Liver (tissue), 9 donors: ENCODE measurements around the gene SNCA. TPM values are rescaled to one million over a fixed set of nuclear protein-coding genes. Genes with fewer than 3 reads are reported as not detected.

Experiments
- DNase-seq: peaks from one replicate; pipeline ENCODE4 v3.0.0-alpha.2; 2017; ENCODE audit warnings: low spot score
- H3K27ac ChIP-seq, 2 donors: one replicate each; pipeline ENCODE4 v1.7.0; 2013; ENCODE audit warnings: inconsistent platforms in 2 of 2, low read length in 2 of 2, control low read depth in 1 of 2, low read depth in 1 of 2, mild to moderate bottlenecking in 1 of 2
- H3K27me3 ChIP-seq, 4 donors: one replicate each; pipeline versions ENCODE4 v1.6.1 to v1.7.0; 2013; ENCODE audit warnings: low read length in 3 of 4, inconsistent platforms in 1 of 4, mild to moderate bottlenecking in 1 of 4, moderate library complexity in 1 of 4; ENCODE audit not compliant: control insufficient read depth in 4 of 4, insufficient read depth in 4 of 4
- H3K36me3 ChIP-seq, 4 donors: one replicate each; pipeline versions ENCODE4 v1.6.1 to v1.7.0; 2013; ENCODE audit warnings: low read length in 3 of 4, mild to moderate bottlenecking in 3 of 4, low read depth in 1 of 4, moderate library complexity in 1 of 4; ENCODE audit not compliant: control insufficient read depth in 4 of 4, insufficient read depth in 3 of 4
- H3K4me1 ChIP-seq, 4 donors: one replicate each; pipeline versions ENCODE4 v1.6.1 to v1.7.0; 2013; ENCODE audit warnings: low read length in 3 of 4, mild to moderate bottlenecking in 3 of 4, moderate library complexity in 1 of 4; ENCODE audit not compliant: control insufficient read depth in 4 of 4, insufficient read depth in 4 of 4
- H3K4me3 ChIP-seq, 3 donors: one replicate each; pipeline versions ENCODE4 v1.6.1 to v1.7.0; 2013; ENCODE audit warnings: low read length in 3 of 3, control low read depth in 1 of 3, low read depth in 1 of 3, mild to moderate bottlenecking in 1 of 3
- H3K9ac ChIP-seq, 2 donors: one replicate each; pipeline ENCODE4 v1.7.0; 2013; ENCODE audit warnings: low read length in 2 of 2, mild to moderate bottlenecking in 2 of 2, moderate library complexity in 2 of 2, control low read depth in 1 of 2, low read depth in 1 of 2
- H3K9me3 ChIP-seq, 4 donors: one replicate each; pipeline versions ENCODE4 v1.6.1 to v1.7.0; 2013; ENCODE audit warnings: low read length in 3 of 4; ENCODE audit not compliant: control insufficient read depth in 4 of 4
- ATF3 ChIP-seq: IDR thresholded peaks from 2 replicates; pipeline ENCODE4 v1.6.1; 2016; ENCODE audit warnings: antibody characterized with exemption
- EGR1 ChIP-seq, 2 donors: IDR thresholded peaks; 2 replicates each; pipeline ENCODE4 v1.6.1; 2016 to 2018; ENCODE audit warnings: antibody characterized with exemption in 2 of 2, low read depth in 2 of 2
- FOXA2 ChIP-seq: IDR thresholded peaks from 2 replicates; pipeline ENCODE4 v1.6.1; 2016; ENCODE audit warnings: antibody characterized with exemption
- GABPA ChIP-seq, 2 donors: IDR thresholded peaks in 1 of 2; conservative IDR thresholded peaks in 1 of 2; 2 replicates each; pipeline ENCODE4 v1.6.1; 2016; ENCODE audit warnings: antibody characterized with exemption in 2 of 2, mild to moderate bottlenecking in 1 of 2, moderate library complexity in 1 of 2
- JUND ChIP-seq, 2 donors: IDR thresholded peaks; 2 replicates each; pipeline ENCODE4 v1.6.1; 2016; ENCODE audit warnings: antibody characterized with exemption in 2 of 2
- MAX ChIP-seq: IDR thresholded peaks from 2 replicates; pipeline ENCODE4 v1.6.1; 2016; ENCODE audit warnings: antibody characterized with exemption
- NR2F2 ChIP-seq: IDR thresholded peaks from 2 replicates; pipeline ENCODE4 v1.6.1; 2016; ENCODE audit warnings: antibody characterized with exemption
- RAD21 ChIP-seq, 2 donors: IDR thresholded peaks; 2 replicates each; pipeline ENCODE4 v1.6.1; 2016; ENCODE audit warnings: antibody characterized with exemption in 2 of 2, mild to moderate bottlenecking in 2 of 2
- SP1 ChIP-seq: IDR thresholded peaks from 2 replicates; pipeline ENCODE4 v1.6.1; 2018; ENCODE audit warnings: antibody characterized with exemption, mild to moderate bottlenecking
- YY1 ChIP-seq: IDR thresholded peaks from 2 replicates; pipeline ENCODE4 v1.6.1; 2016; ENCODE audit warnings: antibody characterized with exemption, mild to moderate bottlenecking
- WGBS: extraction: QIAGEN DNeasy Blood & Tissue Kit; methylation state at CpG from one replicate; pipeline ENCODE4 v1.1.7; 2013; 5-methylcytosine and 5-hydroxymethylcytosine counted together
- polyA plus RNA-seq, 2 donors: library from polyadenylated mRNA; stranded (reverse) in 1 of 2; unstranded in 1 of 2; fragments of 200-250 nt in 1 of 2; fragments of >200 nt in 1 of 2; fragmentation: Nextera tagmentation in 1 of 2; extraction: Ambion mirVana in 1 of 2; gene quantifications; one replicate each; pipeline versions ENCODE4 v1.2.1 to v1.2.3, GENCODE V29; 2013 to 2015
- total RNA-seq, 2 donors: library from RNA; depleted of rRNA; stranded (reverse); fragments of >200 nt; gene quantifications; one replicate each; pipeline ENCODE4 v1.2.3, GENCODE V29; 2014
- TF ChIP-seq, protein P1 (sequence below): IDR thresholded peaks from 2 replicates; pipeline ENCODE4 v1.6.1; 2016; ENCODE audit warnings: antibody characterized with exemption
- TF ChIP-seq, protein P2 (sequence below): IDR thresholded peaks from 2 replicates; pipeline ENCODE4 v1.6.1; 2016; ENCODE audit warnings: antibody characterized with exemption, mild to moderate bottlenecking
- donor health status: healthy.
- donor health status: healthy.
- donor health status: healthy.
- donor health status: healthy.
- donor health status: healthy.

The SNCA gene
- total and polyA plus RNA-seq, 4 donors = 0.44 to 292 (median 0.70) TPM

DNA sequence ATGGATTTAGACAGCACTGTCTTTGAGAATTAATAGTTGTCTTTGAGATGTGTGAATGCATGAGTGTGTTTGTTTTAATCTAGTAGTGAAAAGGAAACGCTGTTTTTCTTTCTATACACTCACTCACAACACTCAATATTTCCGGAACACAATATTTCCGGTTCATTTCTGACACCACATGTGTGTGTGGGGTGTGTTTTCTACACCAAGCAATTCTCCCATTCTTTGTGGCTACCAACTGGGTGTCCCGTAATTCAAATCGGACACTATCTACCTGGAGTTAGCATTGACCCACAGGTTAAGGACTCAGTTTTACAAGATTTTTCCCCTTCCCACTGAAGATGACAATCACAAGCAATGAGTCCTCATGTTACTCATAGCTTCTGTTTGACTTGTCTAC lies 113.9 kb downstream of the SNCA start (continued):
- no peak for TF ChIP-seq GABPA (IDR thresholded peaks at IDR 0.05 in 1 of 2, conservative IDR thresholded peaks at IDR 0.05 in 1 of 2)
- no peak for TF ChIP-seq JUND (IDR thresholded peaks at IDR 0.05)
- TF ChIP-seq EGR1 (IDR thresholded peaks at IDR 0.05; ENCODE audit: low read depth in 2 of 2) = no peak

DNA sequence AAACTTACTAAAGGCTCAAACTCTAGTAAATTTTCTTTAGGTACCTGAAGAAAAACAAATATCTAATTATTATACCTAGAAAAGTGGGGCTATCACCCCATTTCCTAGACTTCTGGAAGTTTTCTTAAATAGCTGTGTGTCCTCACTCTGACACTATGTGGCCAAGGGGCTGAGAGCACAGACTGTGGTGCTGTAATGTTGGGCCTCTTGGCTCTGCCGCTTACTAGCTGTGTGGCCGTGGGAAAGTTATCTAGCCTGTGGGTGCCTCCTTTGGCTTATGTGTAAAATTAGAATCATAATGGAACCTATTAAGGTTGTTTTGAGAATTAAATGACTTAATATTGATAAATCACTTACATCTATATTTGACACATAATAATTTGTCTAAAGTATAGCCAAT lies 114.4 kb downstream of the SNCA start:
- Histone ChIP-seq H3K27me3 (no peaks in the 10 kb centered on the region), H3K27ac (no peak overlapping the region), H3K9ac (no peak overlapping the region), H3K9me3 (peaks cover 0 to 3% (median 0%) of the 10 kb centered on the region in 4 donors), H3K4me3 (no peak overlapping the region), H3K36me3 (no peaks in the 10 kb centered on the region), H3K4me1 (no peaks in the 10 kb centered on the region)
- no peak for TF ChIP-seq FOXA2
- no peak for TF ChIP-seq MAX
- TF ChIP-seq RAD21 (IDR thresholded peaks at IDR 0.05) = no peak
- TF ChIP-seq SP1 = no peak
- TF ChIP-seq ATF3 = no peak
- TF ChIP-seq, protein P1, sequence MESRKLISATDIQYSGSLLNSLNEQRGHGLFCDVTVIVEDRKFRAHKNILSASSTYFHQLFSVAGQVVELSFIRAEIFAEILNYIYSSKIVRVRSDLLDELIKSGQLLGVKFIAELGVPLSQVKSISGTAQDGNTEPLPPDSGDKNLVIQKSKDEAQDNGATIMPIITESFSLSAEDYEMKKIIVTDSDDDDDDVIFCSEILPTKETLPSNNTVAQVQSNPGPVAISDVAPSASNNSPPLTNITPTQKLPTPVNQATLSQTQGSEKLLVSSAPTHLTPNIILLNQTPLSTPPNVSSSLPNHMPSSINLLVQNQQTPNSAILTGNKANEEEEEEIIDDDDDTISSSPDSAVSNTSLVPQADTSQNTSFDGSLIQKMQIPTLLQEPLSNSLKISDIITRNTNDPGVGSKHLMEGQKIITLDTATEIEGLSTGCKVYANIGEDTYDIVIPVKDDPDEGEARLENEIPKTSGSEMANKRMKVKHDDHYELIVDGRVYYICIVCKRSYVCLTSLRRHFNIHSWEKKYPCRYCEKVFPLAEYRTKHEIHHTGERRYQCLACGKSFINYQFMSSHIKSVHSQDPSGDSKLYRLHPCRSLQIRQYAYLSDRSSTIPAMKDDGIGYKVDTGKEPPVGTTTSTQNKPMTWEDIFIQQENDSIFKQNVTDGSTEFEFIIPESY = no peak
- no peak for TF ChIP-seq JUND (IDR thresholded peaks at IDR 0.05)
- no peak for TF ChIP-seq YY1
- no peak for DNase-seq
- 94% methylated on average over 2 of the region's 2 CpGs for WGBS

- H3K9me3 ChIP-seq = peaks cover 0 to 3% (median 0%) of the 10 kb centered on the region in 4 donors
- TF ChIP-seq, protein P1 = no peak
- no peak for TF ChIP-seq NR2F2
- TF ChIP-seq, protein P2, sequence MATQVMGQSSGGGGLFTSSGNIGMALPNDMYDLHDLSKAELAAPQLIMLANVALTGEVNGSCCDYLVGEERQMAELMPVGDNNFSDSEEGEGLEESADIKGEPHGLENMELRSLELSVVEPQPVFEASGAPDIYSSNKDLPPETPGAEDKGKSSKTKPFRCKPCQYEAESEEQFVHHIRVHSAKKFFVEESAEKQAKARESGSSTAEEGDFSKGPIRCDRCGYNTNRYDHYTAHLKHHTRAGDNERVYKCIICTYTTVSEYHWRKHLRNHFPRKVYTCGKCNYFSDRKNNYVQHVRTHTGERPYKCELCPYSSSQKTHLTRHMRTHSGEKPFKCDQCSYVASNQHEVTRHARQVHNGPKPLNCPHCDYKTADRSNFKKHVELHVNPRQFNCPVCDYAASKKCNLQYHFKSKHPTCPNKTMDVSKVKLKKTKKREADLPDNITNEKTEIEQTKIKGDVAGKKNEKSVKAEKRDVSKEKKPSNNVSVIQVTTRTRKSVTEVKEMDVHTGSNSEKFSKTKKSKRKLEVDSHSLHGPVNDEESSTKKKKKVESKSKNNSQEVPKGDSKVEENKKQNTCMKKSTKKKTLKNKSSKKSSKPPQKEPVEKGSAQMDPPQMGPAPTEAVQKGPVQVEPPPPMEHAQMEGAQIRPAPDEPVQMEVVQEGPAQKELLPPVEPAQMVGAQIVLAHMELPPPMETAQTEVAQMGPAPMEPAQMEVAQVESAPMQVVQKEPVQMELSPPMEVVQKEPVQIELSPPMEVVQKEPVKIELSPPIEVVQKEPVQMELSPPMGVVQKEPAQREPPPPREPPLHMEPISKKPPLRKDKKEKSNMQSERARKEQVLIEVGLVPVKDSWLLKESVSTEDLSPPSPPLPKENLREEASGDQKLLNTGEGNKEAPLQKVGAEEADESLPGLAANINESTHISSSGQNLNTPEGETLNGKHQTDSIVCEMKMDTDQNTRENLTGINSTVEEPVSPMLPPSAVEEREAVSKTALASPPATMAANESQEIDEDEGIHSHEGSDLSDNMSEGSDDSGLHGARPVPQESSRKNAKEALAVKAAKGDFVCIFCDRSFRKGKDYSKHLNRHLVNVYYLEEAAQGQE = no peak
- TF ChIP-seq EGR1 (IDR thresholded peaks at IDR 0.05; ENCODE audit: low read depth in 2 of 2) = no peak
- TF ChIP-seq SP1 = no peak
- no peaks in the 10 kb centered on the region for H3K27me3 ChIP-seq
- H3K27ac ChIP-seq = no peak overlapping the region
- no peak overlapping the region for H3K9ac ChIP-seq
- no peak for DNase-seq
- no peak overlapping the region for H3K4me3 ChIP-seq
- no peaks in the 10 kb centered on the region for H3K36me3 ChIP-seq
- 53% methylated on average over 2 of the region's 2 CpGs for WGBS
- no peaks in the 10 kb centered on the region for H3K4me1 ChIP-seq
Observed at GRCh38 chr4:89720981-89721380, 116.0 kb downstream of the SNCA start.
